HG03342 (cell line): Measurements from ENCODE around the gene COL8A1.
"Not testable (repeated sequence)": the region's sequence is repeated elsewhere in the genome, so short reads cannot be mapped to it uniquely, and the experiment has no call there.

Experiments used
- ATAC-seq: cut with Tn5 transposase; IDR thresholded peaks from one replicate; pipeline ENCODE4 v1.9.1; 2021; ENCODE audit warnings: mild to moderate bottlenecking, moderate library complexity; ENCODE audit not compliant: unreplicated experiment

The COL8A1 gene

GRCh38 chr3:99702953-99703943 lies 64.9 kb downstream of the COL8A1 start:
- ATAC-seq: no peak

GRCh38 chr3:99704417-99704816 lies 66.0 kb downstream of the COL8A1 start:
- no peak for ATAC-seq

GRCh38 chr3:99706410-99706809 lies 68.0 kb downstream of the COL8A1 start:
- no peak for ATAC-seq

- no peak for ATAC-seq
Measured at GRCh38 chr3:99708207-99708745, 69.9 kb downstream of the COL8A1 start.

DNA sequence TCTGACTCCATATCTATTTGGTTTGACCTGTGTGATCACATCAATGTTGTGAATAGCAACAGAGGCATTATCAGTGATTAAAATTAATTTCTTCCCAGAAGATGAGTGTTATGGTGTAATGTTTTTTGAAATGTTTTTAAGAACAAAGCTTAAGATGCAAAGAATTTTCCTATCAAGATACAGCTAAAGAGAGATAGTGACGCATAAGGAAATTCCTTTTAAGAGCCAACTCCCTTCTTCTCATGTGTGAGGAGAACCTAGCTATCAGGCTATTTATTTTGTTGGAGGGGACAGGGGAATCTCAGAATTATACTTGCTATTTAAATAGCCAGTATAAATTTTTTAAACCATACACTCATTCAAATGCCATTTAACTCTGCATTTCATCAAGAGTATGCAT lies 71.3 kb downstream of the COL8A1 start:
- no peak for ATAC-seq

DNA sequence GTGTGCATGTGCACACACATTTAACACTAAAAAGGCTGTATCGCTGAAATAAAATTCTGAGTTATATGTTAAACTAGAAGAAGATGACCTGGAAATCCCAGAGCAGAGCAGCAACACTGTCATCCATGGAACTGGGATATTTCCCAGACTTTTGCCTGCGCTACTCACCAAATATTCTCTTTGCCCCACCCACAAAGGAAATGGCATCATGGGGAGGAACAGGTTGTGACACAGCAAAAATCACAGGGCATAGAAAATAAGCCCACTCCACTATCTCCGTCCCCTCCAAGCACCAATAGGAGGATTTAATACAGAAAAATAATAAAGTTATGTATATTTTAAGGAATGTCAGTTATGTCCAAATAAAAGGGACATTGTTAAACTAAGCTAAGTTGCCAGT lies 71.7 kb downstream of the COL8A1 start:
- ATAC-seq: no peak

DNA sequence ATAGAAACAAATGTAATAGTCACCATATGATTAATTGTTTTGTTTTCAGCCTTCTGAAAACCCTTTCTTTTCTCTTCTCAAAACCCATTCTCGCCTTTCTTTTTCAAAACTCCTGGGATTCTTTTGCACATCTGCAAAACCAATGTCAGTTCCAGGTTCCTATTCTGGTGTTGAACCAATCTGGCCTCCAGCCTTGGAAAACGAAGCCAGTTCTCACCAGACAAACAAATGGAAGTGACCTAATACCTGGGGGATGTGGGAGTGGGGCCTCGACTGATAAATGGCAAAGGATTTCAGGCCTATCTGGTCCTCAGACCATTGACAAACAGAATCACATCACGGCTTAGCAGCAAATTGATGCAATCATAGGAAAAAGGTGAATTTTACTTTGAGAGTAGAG lies 73.0 kb downstream of the COL8A1 start:
- no peak for ATAC-seq

GRCh38 chr3:99712291-99712954 lies 74.0 kb downstream of the COL8A1 start:
- ATAC-seq: no peak

GRCh38 chr3:99713440-99713839 lies 75.0 kb downstream of the COL8A1 start:
- no peak for ATAC-seq

GRCh38 chr3:99714146-99714545 lies 75.8 kb downstream of the COL8A1 start:
- ATAC-seq: no peak

- no peak for ATAC-seq
Measured at GRCh38 chr3:99714575-99714974, 76.2 kb downstream of the COL8A1 start.

DNA sequence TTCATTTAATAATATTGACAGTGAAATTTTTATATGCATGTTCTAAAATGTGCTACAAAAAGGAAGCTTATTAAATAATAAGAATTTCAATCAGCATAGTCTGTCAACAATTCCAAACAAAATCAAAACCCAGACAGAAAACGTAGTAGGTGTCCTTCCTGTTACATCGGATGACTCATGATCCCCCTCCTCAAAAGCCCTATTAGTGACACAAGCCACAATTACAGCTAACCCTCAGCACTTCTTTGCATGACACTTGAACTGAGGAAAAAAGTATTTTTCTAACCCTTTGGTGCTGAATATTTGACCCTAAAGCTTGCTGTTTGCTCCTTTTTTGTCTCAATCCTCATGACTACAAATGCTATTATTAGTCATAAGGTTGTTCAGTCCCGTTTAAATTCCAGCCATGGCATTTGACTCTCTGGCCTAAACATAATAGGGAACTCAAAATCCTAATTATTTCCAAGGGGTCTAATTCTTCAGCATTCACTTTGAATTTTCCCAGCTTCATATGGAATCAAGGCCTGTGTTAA lies 78.1 kb downstream of the COL8A1 start:
- no peak for ATAC-seq

GRCh38 chr3:99720985-99721632 lies 82.7 kb downstream of the COL8A1 start:
- ATAC-seq: no peak

- no peak for ATAC-seq
Measured at GRCh38 chr3:99721633-99722007, 83.2 kb downstream of the COL8A1 start.

- ATAC-seq: no peak
Measured at GRCh38 chr3:99724276-99724675, 85.9 kb downstream of the COL8A1 start.

GRCh38 chr3:99730870-99731269 lies 92.5 kb downstream of the COL8A1 start:
- no peak for ATAC-seq

DNA sequence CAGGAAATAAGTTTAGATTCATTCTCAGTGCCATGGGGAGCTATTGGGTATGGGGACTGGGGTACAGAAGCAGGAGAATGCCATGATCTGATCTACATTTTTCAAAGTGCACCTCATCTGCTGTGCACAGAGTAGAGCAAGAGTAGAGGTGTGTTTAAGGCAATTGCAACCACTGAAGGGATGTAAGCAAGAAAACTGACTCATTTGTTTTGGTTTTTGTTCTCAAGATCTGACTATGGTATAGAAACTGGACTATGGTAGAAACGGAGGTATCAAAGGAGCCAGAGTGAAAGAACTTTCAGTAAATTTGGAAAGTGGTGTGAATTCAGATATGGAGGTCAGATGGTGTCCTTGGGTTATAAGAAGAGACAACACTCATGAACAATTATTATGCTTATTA lies 93.1 kb downstream of the COL8A1 start:
- no peak for ATAC-seq

DNA sequence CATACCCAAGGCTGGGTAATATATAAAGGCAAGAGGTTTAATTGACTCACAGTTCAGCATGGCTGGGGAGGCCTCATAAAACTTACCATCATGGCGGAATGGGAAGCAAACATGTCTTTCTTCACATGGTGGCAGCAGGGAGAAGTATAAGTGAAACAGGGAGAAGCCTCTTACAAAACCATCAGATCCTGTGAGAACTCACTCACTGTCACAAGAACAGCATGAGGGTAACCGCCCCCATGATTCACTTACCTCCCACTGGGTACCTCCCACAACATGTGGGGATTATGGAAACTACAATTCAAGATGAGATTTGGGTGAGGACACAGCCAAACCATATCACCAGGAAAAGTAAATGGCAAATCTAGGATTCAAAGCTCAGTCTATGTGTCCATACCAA lies 102.0 kb downstream of the COL8A1 start:
- not testable (repeated sequence) for ATAC-seq

GRCh38 chr3:99741588-99741987 lies 103.2 kb downstream of the COL8A1 start:
- ATAC-seq: no peak

DNA sequence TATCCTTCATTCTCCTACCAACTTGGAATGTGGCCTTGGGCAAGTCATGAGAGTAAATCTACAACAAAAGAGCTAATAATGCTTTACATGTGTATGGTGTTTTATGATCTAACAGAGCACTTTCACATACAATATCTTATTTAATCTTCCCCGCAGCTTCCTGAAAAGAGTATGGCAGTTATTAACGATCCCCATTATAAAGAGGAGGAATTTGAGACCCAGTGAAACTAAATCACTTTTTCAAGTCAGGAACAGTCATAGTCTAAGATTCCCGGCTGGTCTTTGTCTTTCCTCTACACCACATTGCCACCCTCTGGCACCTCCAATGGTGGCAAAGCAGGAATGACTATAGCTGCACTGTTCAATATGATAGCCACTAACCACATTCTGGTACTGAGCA lies 109.5 kb downstream of the COL8A1 start:
- ATAC-seq: no peak

- no peak for ATAC-seq
Measured at GRCh38 chr3:99751649-99752048, 113.3 kb downstream of the COL8A1 start.
